CD4-positive, alpha-beta T cell treated with Interleukin-12 subunit alpha and Interleukin-12 subunit beta, for 1 hour (primary cell): ENCODE results near the gene MNT.
A peak's percentile ranks its signal among the peaks of the same experiment; 100 is the strongest.
"Not testable (repeated sequence)": the region's sequence is repeated elsewhere in the genome, so short reads cannot be mapped to it uniquely, and the experiment has no call there.

Source experiments
- DNase-seq: peaks from one replicate; pipeline ENCODE4 v3.0.0-alpha.2; 2020

The MNT gene, protein sequence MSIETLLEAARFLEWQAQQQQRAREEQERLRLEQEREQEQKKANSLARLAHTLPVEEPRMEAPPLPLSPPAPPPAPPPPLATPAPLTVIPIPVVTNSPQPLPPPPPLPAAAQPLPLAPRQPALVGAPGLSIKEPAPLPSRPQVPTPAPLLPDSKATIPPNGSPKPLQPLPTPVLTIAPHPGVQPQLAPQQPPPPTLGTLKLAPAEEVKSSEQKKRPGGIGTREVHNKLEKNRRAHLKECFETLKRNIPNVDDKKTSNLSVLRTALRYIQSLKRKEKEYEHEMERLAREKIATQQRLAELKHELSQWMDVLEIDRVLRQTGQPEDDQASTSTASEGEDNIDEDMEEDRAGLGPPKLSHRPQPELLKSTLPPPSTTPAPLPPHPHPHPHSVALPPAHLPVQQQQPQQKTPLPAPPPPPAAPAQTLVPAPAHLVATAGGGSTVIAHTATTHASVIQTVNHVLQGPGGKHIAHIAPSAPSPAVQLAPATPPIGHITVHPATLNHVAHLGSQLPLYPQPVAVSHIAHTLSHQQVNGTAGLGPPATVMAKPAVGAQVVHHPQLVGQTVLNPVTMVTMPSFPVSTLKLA

GRCh38 chr17:2400877-2401425 is at the start of gene MNT:
Gene MNT (minus strand): TSS chr17:2401060. CDS start chr17:2400712, 348 bp downstream.
- DNase-seq = peak; percentile 96

DNA sequence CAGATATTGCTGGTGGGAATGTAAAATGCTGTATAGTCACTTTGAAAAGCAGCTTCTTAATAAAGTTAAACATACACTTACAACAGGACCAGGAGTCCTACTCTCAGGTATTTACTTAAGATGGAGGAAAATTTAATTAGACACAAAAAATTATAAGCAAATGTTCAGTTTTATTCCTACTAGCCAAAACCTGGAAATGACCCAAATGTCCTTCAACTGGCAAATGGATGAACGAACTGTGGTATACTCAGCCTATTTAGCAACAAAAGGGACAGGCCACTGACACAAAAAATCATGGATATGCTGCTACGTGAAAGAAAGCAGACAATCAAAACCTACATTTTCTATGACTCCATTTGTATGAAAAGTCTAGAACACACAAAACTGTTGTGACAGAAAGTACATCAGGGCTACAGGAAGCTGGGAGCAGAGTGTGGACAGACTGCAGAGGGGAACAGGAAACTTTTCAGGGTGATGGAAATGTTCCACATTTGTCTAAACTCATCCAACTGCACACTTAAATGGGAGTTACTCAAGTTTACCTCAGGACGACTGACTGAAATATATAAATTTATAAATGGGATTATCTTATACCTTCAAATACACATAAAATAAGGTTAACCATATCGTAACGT is 49.3 kb upstream of the MNT start:
- no peak for DNase-seq

DNA sequence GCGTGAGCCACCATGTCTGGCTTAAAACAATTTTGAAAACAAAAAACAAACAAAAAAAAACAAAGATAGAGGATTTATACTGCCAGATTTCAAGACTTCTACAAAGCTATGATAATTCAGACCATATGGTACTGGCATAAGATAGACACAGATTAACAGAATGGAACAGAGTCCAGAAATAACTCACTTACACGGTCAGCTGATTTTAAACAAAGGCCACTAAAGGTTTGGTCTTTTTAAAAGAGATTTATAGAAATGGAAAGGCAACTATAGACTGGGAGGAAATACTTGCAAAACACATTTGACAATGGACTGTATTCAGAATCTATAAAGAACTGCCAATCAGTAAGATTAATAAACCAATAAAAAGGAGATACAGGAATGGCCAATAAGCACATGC is 48.6 kb upstream of the MNT start:
- no peak for DNase-seq

DNA sequence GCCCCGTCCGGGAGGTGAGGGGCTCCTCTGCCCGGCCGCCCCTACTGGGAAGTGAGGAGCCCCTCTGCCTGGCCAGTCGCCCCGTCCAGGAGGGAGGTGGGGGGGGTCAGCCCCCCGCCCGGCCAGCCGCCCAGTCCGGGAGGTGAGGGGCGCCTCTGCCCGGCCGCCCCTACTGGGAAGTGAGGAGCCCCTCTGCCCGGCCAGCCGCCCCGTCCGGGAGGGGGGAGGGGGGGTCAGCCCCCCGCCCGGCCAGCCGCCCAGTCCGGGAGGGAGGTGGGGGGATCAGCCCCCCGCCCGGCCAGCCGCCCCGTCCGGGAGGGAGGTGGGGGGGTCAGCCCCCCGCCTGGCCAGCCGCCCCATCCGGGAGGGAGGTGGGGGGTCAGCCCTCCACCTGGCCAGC is 46.6 kb upstream of the MNT start:
- DNase-seq = not testable (repeated sequence)

GRCh38 chr17:2445638-2446037 is 44.8 kb upstream of the MNT start:
- DNase-seq = no peak

DNA sequence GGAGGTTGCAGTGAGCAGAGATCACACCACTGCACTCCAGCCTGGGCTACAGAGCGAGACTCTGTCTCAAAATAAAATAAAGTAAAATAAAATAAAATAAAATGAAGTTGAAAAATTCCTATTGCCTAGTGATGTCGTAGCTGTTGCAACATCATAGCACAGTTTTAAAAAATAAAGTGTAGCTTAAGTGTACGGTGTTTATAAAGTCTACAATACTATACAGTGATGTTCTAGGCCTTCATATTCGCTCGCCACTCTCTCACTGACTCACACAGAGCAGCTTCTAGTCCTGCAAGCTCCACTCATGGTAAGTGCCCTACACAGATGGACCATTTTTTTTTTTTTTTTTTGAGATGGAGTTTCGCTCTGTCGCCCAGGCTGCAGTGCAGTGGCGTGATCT is 43.5 kb upstream of the MNT start:
- no peak for DNase-seq

DNA sequence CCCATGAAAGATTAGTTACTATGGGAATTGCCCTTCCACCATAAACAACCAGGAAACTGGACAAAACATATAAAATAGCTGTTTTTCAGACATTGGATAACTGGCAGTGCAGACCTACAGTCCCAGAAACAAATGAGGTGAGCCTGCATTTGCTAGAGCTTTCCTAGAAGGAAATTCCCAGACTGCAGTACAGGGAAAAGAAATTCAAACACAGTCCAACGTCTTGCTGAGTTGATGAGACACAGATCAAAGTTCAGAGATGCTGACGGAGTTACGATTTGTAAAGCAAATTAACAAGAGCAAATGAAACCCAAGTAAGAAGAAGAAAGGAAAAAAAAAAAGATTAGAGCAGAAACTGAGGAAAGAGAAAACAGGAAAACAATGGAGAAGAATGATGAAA is 41.3 kb upstream of the MNT start:
- DNase-seq = no peak

DNA sequence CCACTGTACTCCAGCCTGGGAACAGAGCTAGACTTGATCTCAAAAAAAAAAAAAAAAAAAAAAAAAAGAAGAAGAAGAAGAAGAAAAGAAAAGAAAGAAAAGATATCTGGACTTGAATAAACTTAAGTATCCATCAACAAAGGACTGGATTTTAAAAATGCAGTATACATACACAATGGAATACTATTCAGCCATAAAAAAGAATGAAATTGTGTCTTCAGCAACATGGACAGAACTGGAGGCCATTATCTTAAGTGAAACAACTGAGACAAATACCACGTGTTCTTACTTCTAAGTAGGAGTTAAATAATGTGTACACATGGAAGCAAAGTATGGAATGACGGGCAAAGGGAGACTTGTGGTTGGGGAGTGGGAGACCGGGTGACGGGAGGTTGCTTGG is 40.1 kb upstream of the MNT start:
- no peak for DNase-seq

DNA sequence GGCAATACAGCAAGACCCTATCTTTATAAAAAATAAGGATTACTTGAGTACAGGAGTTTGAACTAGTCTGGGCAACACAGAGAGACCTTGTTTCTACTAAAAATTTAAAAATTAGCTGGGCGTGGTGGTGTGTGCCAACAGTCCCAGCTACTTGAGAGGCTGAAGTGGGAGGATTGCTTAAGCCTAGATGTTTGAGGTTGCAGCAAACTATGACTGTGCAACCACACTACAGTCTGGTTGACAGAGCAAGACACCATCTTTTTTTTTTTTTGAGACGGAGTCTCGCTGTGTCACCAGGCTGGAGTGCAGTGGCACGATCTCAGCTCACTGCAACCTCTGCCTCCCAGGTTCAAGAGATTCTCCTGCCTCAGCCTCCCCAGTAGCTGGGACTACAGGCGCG is 39.1 kb upstream of the MNT start:
- DNase-seq = not testable (repeated sequence)

GRCh38 chr17:2438823-2439222 is 38.0 kb upstream of the MNT start:
- DNase-seq = no peak

GRCh38 chr17:2436316-2436905 is 35.6 kb upstream of the MNT start:
- no peak for DNase-seq

DNA sequence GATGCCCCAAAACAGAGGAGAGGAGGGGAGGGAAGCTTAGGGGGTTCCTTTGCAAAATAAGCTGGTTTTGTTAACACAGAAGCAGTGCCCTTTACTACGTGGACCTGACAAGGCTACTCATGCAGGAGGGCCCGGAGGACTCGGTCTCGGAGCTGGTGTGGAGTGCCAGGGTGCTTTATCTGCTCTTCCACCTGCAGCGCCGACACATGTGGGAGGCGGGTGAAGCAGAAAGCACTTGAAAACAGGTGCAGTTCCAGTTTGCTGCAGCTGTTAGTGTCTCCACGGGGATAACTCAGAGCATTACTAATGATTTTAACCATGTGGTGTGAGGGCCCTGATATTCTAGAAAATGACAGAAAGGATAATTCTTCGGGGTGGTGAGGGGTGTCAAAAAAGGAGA is 35.0 kb upstream of the MNT start:
- DNase-seq = no peak

GRCh38 chr17:2435181-2435741 is 34.4 kb upstream of the MNT start:
- DNase-seq = no peak

DNA sequence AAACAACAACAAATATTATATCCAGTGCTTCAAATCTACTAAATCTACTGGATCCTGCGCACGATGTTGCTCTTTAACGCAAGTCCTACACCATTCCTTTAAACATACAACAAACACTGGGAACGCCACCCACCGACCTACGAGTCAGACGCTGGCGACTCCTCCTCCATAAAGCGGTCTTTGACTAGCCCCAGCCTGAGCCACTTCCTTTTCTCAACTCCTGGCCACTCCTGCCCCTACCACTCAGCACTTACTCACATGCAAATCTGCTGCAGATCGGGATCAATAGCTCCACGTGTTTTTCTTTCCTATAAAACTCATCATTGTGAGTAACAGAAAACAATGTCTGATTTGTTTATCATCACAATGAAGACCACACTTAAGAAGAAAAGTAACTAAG is 32.8 kb upstream of the MNT start:
- DNase-seq = no peak

- no peak for DNase-seq
These were observed 27.1 kb upstream of the MNT start for GRCh38 chr17:2427910-2428309.

DNA sequence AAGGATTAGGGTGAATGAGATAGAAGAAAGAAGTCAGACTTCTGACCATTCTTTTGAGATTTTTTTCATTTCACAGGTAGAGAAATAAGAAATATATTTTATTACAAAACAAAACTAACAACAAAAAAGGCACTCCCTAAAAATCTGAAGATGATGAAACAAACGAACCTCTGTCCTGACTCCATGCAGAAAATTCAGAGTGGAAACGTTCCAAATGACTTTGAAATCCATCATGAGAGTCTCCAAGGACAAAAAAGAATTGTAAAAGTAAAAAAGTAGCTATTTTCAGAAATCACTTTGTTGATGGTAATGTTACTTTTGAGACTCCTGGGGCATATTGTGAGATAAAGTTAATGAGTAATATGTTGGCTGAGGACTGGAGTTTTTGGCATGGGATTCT is 26.4 kb upstream of the MNT start:
- no peak for DNase-seq

DNA sequence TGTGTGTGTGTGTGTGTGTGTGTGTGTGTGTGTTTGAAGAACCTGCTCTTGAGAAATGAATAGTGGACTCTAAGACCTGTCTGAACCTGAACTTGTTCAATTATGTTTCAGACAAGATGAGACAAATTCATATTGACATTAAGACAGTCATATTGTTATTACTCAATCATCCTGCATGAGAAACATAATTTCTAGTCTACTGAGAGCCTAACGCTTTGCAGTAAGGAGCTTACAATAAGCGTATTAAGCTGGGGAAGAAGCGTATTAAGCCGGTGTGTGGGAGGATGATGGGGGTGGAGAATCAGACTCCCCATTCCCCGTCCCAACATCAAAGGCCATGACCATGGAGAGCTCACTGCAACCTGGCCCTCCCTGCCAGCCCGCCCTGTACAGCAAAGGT is 22.4 kb upstream of the MNT start:
- no peak for DNase-seq

DNA sequence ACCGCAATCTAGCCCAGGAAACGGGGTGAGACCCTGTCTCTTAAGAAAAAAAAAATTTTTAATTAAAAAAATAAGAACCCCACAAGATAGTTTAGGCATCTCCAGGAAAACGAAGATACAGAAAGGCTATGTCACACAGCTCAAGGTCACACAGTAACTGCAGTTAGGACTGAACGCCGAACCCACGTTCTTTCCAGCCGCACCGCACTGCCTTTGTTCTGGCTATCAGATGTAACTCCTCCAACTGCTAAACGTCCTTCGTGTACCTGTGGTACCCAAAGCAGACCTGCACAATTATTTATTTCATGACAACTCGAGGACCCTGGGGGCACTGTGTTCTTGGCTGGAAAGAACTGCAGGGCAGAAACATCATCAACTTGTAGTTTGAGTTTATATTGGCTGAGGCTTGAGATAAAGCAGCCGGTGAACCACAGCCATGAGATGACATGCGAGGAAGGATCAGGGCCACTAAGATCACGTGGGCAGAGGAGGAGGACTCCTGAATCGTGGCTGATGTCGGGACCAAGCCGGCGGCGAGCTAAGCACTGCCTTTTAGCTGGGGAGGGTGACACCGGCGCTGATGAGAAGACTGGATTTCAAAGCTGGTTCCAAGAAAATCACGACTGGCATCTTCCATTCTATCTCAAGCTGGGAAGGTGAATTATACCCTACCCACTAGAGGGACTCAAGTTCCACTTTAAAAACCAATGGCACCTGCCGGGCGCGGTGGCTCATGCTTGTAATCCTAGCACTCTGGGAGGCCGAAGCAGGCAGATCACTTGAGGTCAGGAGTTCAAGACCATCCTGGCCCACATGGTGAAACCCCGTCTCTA is 20.7 kb upstream of the MNT start:
- no peak for DNase-seq

GRCh38 chr17:2420176-2420575 is 19.3 kb upstream of the MNT start:
- no peak for DNase-seq

GRCh38 chr17:2419486-2419885 is 18.6 kb upstream of the MNT start:
- no peak for DNase-seq

DNA sequence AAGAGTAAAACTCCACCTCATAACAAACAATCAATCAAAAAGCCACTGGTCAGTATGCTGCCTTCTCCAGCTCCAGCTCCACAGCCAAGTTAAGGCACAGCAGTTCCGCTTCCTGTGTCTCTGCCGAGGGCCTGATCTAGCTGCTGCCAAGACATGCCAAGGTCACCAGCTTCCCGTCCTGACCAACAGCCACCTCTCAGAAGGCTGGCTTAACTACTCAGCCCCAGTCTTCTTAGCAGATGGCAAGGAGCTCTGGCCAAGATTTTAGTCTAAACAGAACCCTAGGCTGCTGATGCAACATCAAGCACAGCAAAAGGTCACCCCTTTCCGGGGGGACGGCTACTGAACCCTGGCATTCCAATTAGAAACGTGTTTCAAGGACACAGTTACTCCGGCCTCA is 17.7 kb upstream of the MNT start:
- no peak for DNase-seq

DNA sequence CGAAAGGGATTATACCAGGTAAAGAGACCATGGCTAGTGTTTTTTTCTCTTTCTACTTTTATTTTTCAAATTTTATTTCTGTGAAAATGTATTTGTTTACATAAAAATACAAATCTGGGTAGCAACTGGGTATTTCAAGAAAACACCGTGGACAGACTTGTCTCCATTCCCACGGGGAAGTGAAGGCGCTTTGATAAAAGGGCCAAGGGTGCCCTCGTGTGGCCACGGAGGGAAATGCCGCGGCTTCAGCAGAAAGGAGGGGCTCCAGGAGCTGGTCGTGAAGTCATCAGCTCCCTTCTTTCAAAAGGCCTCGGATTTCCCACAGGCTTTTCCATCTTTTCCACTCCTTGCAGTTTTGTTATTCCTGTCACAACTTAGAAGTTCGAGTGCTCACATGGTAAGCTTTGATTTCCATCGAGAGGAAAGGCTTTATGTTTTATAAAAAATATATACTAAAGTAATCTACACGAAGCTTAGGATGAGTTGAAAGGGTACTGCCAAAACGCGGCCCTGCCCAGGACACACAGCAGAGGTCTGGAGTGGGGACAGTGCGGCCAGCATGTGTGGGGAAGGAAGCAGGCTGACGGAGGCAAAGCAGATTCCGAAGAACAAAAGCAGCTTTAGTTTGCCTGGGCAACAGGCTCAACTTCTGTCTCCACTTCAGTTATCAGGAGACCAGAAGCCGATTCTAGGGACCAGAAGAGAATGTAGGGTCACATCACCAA is 15.3 kb upstream of the MNT start:
- DNase-seq = peak; percentile 87
